ENCODE results near the gene ZNF438. TPM values are rescaled to one million over a fixed set of nuclear protein-coding genes. Genes with fewer than 3 reads are reported as not detected.

Gene ZNF438, protein sequence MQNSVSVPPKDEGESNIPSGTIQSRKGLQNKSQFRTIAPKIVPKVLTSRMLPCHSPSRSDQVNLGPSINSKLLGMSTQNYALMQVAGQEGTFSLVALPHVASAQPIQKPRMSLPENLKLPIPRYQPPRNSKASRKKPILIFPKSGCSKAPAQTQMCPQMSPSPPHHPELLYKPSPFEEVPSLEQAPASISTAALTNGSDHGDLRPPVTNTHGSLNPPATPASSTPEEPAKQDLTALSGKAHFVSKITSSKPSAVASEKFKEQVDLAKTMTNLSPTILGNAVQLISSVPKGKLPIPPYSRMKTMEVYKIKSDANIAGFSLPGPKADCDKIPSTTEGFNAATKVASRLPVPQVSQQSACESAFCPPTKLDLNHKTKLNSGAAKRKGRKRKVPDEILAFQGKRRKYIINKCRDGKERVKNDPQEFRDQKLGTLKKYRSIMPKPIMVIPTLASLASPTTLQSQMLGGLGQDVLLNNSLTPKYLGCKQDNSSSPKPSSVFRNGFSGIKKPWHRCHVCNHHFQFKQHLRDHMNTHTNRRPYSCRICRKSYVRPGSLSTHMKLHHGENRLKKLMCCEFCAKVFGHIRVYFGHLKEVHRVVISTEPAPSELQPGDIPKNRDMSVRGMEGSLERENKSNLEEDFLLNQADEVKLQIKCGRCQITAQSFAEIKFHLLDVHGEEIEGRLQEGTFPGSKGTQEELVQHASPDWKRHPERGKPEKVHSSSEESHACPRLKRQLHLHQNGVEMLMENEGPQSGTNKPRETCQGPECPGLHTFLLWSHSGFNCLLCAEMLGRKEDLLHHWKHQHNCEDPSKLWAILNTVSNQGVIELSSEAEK
- 2.3 and 2.7 TPM in 2 replicates for total RNA-seq

DNA sequence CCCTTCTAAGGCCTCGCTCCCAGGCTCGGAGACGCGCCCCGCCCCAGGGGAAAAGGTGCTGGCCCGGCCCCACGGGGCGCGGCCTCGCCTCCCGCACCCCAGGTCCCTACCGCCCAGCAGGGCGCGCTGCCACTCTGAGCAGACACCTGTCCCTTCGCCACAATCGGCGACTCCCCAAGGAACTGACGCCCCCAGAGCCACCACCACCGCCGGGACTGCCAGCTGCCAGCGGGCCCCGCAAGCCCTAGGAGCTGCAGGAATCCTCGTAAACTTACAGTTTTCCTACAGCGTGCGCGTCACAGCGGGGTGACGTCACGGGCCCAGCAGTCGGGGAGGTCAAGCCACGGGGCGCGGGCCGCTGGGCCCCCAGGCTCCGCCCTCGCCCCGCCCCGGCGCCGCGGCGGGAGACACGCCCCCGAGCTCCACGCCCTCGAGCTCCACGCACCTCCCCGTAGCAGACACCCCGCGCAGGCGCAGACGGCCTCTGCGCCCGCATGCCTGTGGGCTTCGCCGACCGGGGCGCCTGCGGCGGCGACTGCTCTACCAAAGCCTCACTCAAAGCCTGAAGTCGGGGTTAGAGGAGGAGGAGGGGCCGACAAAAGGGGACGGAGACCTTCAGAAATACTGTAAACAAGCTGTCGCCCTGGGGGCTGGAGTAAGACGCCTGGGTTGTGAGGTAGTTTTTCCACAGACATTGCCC is at the start of gene ZNF438:
ZNF438 (minus strand) TSS at position 308 of the 700 bp plus-strand sequence. CDS start 154,831 bp downstream, outside the sequence.

